Muscle layer of colon (tissue), 2 donors: ENCODE results near the gene BTF3.
"Not testable (repeated sequence)": the region's sequence is repeated elsewhere in the genome, so short reads cannot be mapped to it uniquely, and the experiment has no call there.

Experiments
- H3K27ac ChIP-seq: one replicate; pipeline ENCODE4 v1.7.0; 2013; ENCODE audit warnings: low read depth, mild to moderate bottlenecking, low read length, moderate library complexity
- H3K27me3 ChIP-seq, 2 donors: one replicate each; pipeline ENCODE4 v1.7.0; 2013; ENCODE audit warnings: low read length in 2 of 2, mild to moderate bottlenecking in 2 of 2; ENCODE audit not compliant: insufficient read depth in 2 of 2, control insufficient read depth in 1 of 2
- H3K36me3 ChIP-seq: one replicate; pipeline ENCODE4 v1.7.0; 2013; ENCODE audit warnings: mild to moderate bottlenecking, low read length; ENCODE audit not compliant: insufficient read depth
- H3K4me1 ChIP-seq: one replicate; pipeline ENCODE4 v1.7.0; 2013; ENCODE audit warnings: mild to moderate bottlenecking, low read length; ENCODE audit not compliant: insufficient read depth
- H3K4me3 ChIP-seq, 2 donors: one replicate each; pipeline ENCODE4 v1.7.0; 2013; ENCODE audit warnings: low read length in 2 of 2, low read depth in 1 of 2, mild to moderate bottlenecking in 1 of 2, moderate library complexity in 1 of 2
- H3K9ac ChIP-seq: one replicate; pipeline ENCODE4 v1.7.0; 2013; ENCODE audit warnings: low read length
- H3K9me3 ChIP-seq: one replicate; pipeline ENCODE4 v1.7.0; 2013; ENCODE audit warnings: mild to moderate bottlenecking, low read length
- donor health status: abdominal sarcoma.
- donor health status: Adenocarcinoma of cecum.

Gene BTF3

GRCh38 chr5:73487257-73487656 lies 11.0 kb upstream of the BTF3 start:
- H3K36me3 ChIP-seq, H3K9ac ChIP-seq, H3K27ac ChIP-seq, H3K9me3 ChIP-seq, H3K27me3 ChIP-seq, H3K4me3 ChIP-seq, H3K4me1 ChIP-seq: not testable (repeated sequence)

- H3K4me1 ChIP-seq, result no peaks in the 10 kb centered on the region
- no peak overlapping the region for H3K9ac ChIP-seq
- no peak overlapping the region for H3K4me3 ChIP-seq
- no peaks in the 10 kb centered on the region for H3K9me3 ChIP-seq
- H3K27ac ChIP-seq, result no peak overlapping the region
- no peaks in the 10 kb centered on the region for H3K36me3 ChIP-seq
- H3K27me3 ChIP-seq, result no peaks in the 10 kb centered on the region
These were observed 10.4 kb upstream of the BTF3 start for GRCh38 chr5:73487815-73488214.

GRCh38 chr5:73488806-73489205 lies 9.4 kb upstream of the BTF3 start:
- Histone ChIP-seq H3K27ac (no peak overlapping the region), H3K4me1 (no peaks in the 10 kb centered on the region), H3K9ac (no peak overlapping the region), H3K9me3 (no peaks in the 10 kb centered on the region), H3K4me3 (no peak overlapping the region), H3K36me3 (no peaks in the 10 kb centered on the region), H3K27me3 (peaks cover 0 to 3% of the 10 kb centered on the region in 2 donors)

- H3K9me3 ChIP-seq, result no peaks in the 10 kb centered on the region
- H3K4me1 ChIP-seq, result no peaks in the 10 kb centered on the region
- H3K4me3 ChIP-seq, result no peak overlapping the region
- H3K36me3 ChIP-seq, result no peaks in the 10 kb centered on the region
- H3K27me3 ChIP-seq, result peaks cover 0 to 3% of the 10 kb centered on the region in 2 donors
- H3K9ac ChIP-seq, result no peak overlapping the region
- no peak overlapping the region for H3K27ac ChIP-seq
These were observed 8.2 kb upstream of the BTF3 start for GRCh38 chr5:73490088-73490487.

- no peak overlapping the region for H3K4me3 ChIP-seq
- no peak overlapping the region for H3K27ac ChIP-seq
- no peak overlapping the region for H3K9ac ChIP-seq
- H3K27me3 ChIP-seq, result peaks cover 0 to 3% of the 10 kb centered on the region in 2 donors
- H3K4me1 ChIP-seq, result no peaks in the 10 kb centered on the region
- H3K36me3 ChIP-seq, result no peaks in the 10 kb centered on the region
- H3K9me3 ChIP-seq, result no peaks in the 10 kb centered on the region
These were observed 7.1 kb upstream of the BTF3 start for GRCh38 chr5:73491155-73491554.

- H3K27ac ChIP-seq, result no peak overlapping the region
- no peaks in the 10 kb centered on the region for H3K36me3 ChIP-seq
- H3K27me3 ChIP-seq, result peaks cover 0 to 3% of the 10 kb centered on the region in 2 donors
- no peaks in the 10 kb centered on the region for H3K9me3 ChIP-seq
- peaks cover 7% of the 10 kb centered on the region for H3K4me1 ChIP-seq
- no peak overlapping the region for H3K4me3 ChIP-seq
- H3K9ac ChIP-seq, result no peak overlapping the region
These were observed 4.8 kb upstream of the BTF3 start for GRCh38 chr5:73493421-73493820.

- Histone ChIP-seq H3K9ac (no peak overlapping the region), H3K36me3 (no peaks in the 10 kb centered on the region), H3K27ac (no peak overlapping the region), H3K4me3 (no peak overlapping the region), H3K9me3 (no peaks in the 10 kb centered on the region), H3K27me3 (peaks cover 0 to 3% of the 10 kb centered on the region in 2 donors), H3K4me1 (peaks cover 13% of the 10 kb centered on the region)
These were observed 3.5 kb upstream of the BTF3 start for GRCh38 chr5:73494721-73495120.

- no peaks in the 10 kb centered on the region for H3K36me3 ChIP-seq
- no peak overlapping the region for H3K4me3 ChIP-seq
- no peak overlapping the region for H3K27ac ChIP-seq
- peaks cover 0 to 3% of the 10 kb centered on the region in 2 donors for H3K27me3 ChIP-seq
- H3K4me1 ChIP-seq, result peaks cover 24% of the 10 kb centered on the region
- H3K9ac ChIP-seq, result no peak overlapping the region
- H3K9me3 ChIP-seq, result no peaks in the 10 kb centered on the region
These were observed 2.4 kb upstream of the BTF3 start for GRCh38 chr5:73495772-73496335.

GRCh38 chr5:73496984-73497457 lies 1.2 kb upstream of the BTF3 start:
- Histone ChIP-seq H3K9ac (no peak overlapping the region), H3K27me3 (peaks cover 0 to 3% of the 10 kb centered on the region in 2 donors), H3K9me3 (no peaks in the 10 kb centered on the region), H3K4me1 (peaks cover 28% of the 10 kb centered on the region), H3K4me3 (peak overlapping the region in 1 of 2 donors; percentile 81), H3K27ac (no peak overlapping the region), H3K36me3 (no peaks in the 10 kb centered on the region)

GRCh38 chr5:73497497-73498056 lies 665 bp upstream of the BTF3 start:
- H3K27me3 ChIP-seq, result peaks cover 0 to 3% of the 10 kb centered on the region in 2 donors
- H3K4me1 ChIP-seq, result peaks cover 28% of the 10 kb centered on the region
- peaks cover 6% of the 10 kb centered on the region for H3K36me3 ChIP-seq
- H3K27ac ChIP-seq, result peak overlapping the region; percentile 94
- H3K9me3 ChIP-seq, result no peaks in the 10 kb centered on the region
- peak overlapping the region; percentile 83 for H3K9ac ChIP-seq
- peak overlapping the region; percentile 81 for H3K4me3 ChIP-seq

GRCh38 chr5:73499187-73499586 lies 945 bp downstream of the BTF3 start:
- Histone ChIP-seq H3K9me3 (no peaks in the 10 kb centered on the region), H3K36me3 (peaks cover 22% of the 10 kb centered on the region), H3K4me1 (peaks cover 28% of the 10 kb centered on the region), H3K27ac (peak overlapping the region; percentile 94), H3K4me3 (peak overlapping the region; percentile 81), H3K27me3 (no peaks in the 10 kb centered on the region), H3K9ac (peak overlapping the region; percentile 83)

GRCh38 chr5:73499756-73500155 lies 1.5 kb downstream of the BTF3 start:
- H3K9me3 ChIP-seq, result no peaks in the 10 kb centered on the region
- H3K27ac ChIP-seq, result no peak overlapping the region
- H3K4me3 ChIP-seq, result peak overlapping the region in 1 of 2 donors; percentile 81
- peaks cover 28% of the 10 kb centered on the region for H3K4me1 ChIP-seq
- H3K36me3 ChIP-seq, result peaks cover 26% of the 10 kb centered on the region
- peak overlapping the region; percentile 83 for H3K9ac ChIP-seq
- H3K27me3 ChIP-seq, result no peaks in the 10 kb centered on the region
